Activated T-cell treated with anti-CD3 and anti-CD28 coated beads, Interleukin-2, amount 50 U/mL, for 72 hours (primary cell): ENCODE results near the gene PCK2. TPM values are rescaled to one million over a fixed set of nuclear protein-coding genes. Genes with fewer than 3 reads are reported as not detected.
A peak's percentile ranks its signal among the peaks of the same experiment; 100 is the strongest.
"Not testable (repeated sequence)": the region's sequence is repeated elsewhere in the genome, so short reads cannot be mapped to it uniquely, and the experiment has no call there.

Experiments used
- ATAC-seq, 2 donors: fragments of 150-1000 bp; cut with Tn5 transposase; replicated peaks in 1 of 2; 2 replicates each; pipeline ENCODE4 v1.10.0; 2021; ENCODE audit warnings: moderate library complexity in 2 of 2, mild to moderate bottlenecking in 1 of 2
- DNase-seq, 2 donors: peaks; one replicate each; pipeline ENCODE4 v3.0.0; 2021 to 2022; ENCODE audit warnings: mixed read lengths in 1 of 2
- H3K27ac Mint-ChIP-seq: one replicate; pipeline ENCODE4 v1.8.0; 2022; ENCODE audit warnings: mild to moderate bottlenecking, moderate library complexity, mixed read lengths
- H3K27me3 Mint-ChIP-seq: one replicate; pipeline ENCODE4 v1.8.0; 2022; ENCODE audit warnings: low read depth, mixed read lengths
- H3K36me3 Mint-ChIP-seq, 2 donors: one replicate each; pipeline ENCODE4 v1.8.0; 2022; ENCODE audit warnings: mixed read lengths in 2 of 2, mild to moderate bottlenecking in 1 of 2; ENCODE audit not compliant: insufficient read depth in 2 of 2
- H3K4me1 Mint-ChIP-seq: one replicate; pipeline ENCODE4 v1.8.0; 2022; ENCODE audit warnings: low read depth, mixed read lengths
- H3K4me3 Mint-ChIP-seq, 2 donors: one replicate each; pipeline ENCODE4 v1.8.0; 2022; ENCODE audit warnings: mild to moderate bottlenecking in 2 of 2, mixed read lengths in 2 of 2, moderate library complexity in 2 of 2
- H3K9me3 Mint-ChIP-seq, 2 donors: one replicate each; pipeline ENCODE4 v1.8.0; 2022; ENCODE audit warnings: mixed read lengths in 2 of 2
- total RNA-seq, 2 donors: library from RNA; stranded (reverse); gene quantifications; one replicate each; pipeline ENCODE4 v1.2.3, GENCODE V29; 2022

The PCK2 gene
- total RNA-seq, 2 donors from 2014 or later = 161 to 180 TPM

GRCh38 chr14:24098927-24099813 is 5.1 kb downstream of the PCK2 start:
- no peaks in the 10 kb centered on the region for H3K9me3 Mint-ChIP-seq
- H3K36me3 Mint-ChIP-seq = peaks cover 27 to 51% of the 10 kb centered on the region in 2 donors
- H3K27ac Mint-ChIP-seq = no peak overlapping the region
- no peak for DNase-seq
- H3K27me3 Mint-ChIP-seq = no peaks in the 10 kb centered on the region
- H3K4me1 Mint-ChIP-seq = peaks cover 16% of the 10 kb centered on the region
- no peak overlapping the region for H3K4me3 Mint-ChIP-seq
- no peak for ATAC-seq

- no peak overlapping the region for H3K4me3 Mint-ChIP-seq
- no peaks in the 10 kb centered on the region for H3K9me3 Mint-ChIP-seq
- H3K27ac Mint-ChIP-seq = peak overlapping the region; percentile 25
- no peaks in the 10 kb centered on the region for H3K27me3 Mint-ChIP-seq
- no peak for ATAC-seq
- H3K4me1 Mint-ChIP-seq = peaks cover 13% of the 10 kb centered on the region
- no peak for DNase-seq
- peaks cover 22 to 51% of the 10 kb centered on the region in 2 donors for H3K36me3 Mint-ChIP-seq
These were observed 6.3 kb downstream of the PCK2 start for GRCh38 chr14:24100197-24100981.

- H3K27ac Mint-ChIP-seq = peak overlapping the region; percentile 25
- peaks cover 8% of the 10 kb centered on the region for H3K4me1 Mint-ChIP-seq
- no peak for ATAC-seq
- no peaks in the 10 kb centered on the region for H3K9me3 Mint-ChIP-seq
- no peak for DNase-seq
- H3K4me3 Mint-ChIP-seq = no peak overlapping the region
- no peaks in the 10 kb centered on the region for H3K27me3 Mint-ChIP-seq
- H3K36me3 Mint-ChIP-seq = peaks cover 20 to 46% of the 10 kb centered on the region in 2 donors
These were observed 6.9 kb downstream of the PCK2 start for GRCh38 chr14:24100982-24101494.

- no peak for DNase-seq
- Mint-ChIP-seq H3K4me1 (no peaks in the 10 kb centered on the region), H3K27me3 (no peaks in the 10 kb centered on the region), H3K4me3 (no peak overlapping the region), H3K36me3 (peaks cover 12 to 37% of the 10 kb centered on the region in 2 donors), H3K27ac (no peak overlapping the region), H3K9me3 (no peaks in the 10 kb centered on the region)
- ATAC-seq = no peak
These were observed 8.4 kb downstream of the PCK2 start for GRCh38 chr14:24102357-24103048.

- no peak overlapping the region for H3K4me3 Mint-ChIP-seq
- H3K27me3 Mint-ChIP-seq = no peaks in the 10 kb centered on the region
- ATAC-seq (no peak), DNase-seq (no peak)
- H3K27ac Mint-ChIP-seq = no peak overlapping the region
- H3K9me3 Mint-ChIP-seq = no peaks in the 10 kb centered on the region
- peaks cover 12 to 32% of the 10 kb centered on the region in 2 donors for H3K36me3 Mint-ChIP-seq
- peaks cover 4% of the 10 kb centered on the region for H3K4me1 Mint-ChIP-seq
These were observed 9.3 kb downstream of the PCK2 start for GRCh38 chr14:24103451-24103850.

- DNase-seq, ATAC-seq, H3K4me3 Mint-ChIP-seq, H3K27me3 Mint-ChIP-seq, H3K9me3 Mint-ChIP-seq: not testable (repeated sequence)
- H3K4me1 Mint-ChIP-seq = peaks cover 19% of the 10 kb centered on the region
- peaks cover 9 to 27% of the 10 kb centered on the region in 2 donors for H3K36me3 Mint-ChIP-seq
- peak overlapping the region; percentile 81 for H3K27ac Mint-ChIP-seq
These were observed 11.6 kb downstream of the PCK2 start for GRCh38 chr14:24105609-24106239.

- Mint-ChIP-seq H3K27me3 (no peaks in the 10 kb centered on the region), H3K4me1 (peaks cover 19% of the 10 kb centered on the region), H3K36me3 (peaks cover 9 to 27% of the 10 kb centered on the region in 2 donors), H3K4me3 (no peak overlapping the region), H3K27ac (peak overlapping the region; percentile 22), H3K9me3 (no peaks in the 10 kb centered on the region)
- ATAC-seq (no peak), DNase-seq (no peak)
These were observed 12.7 kb downstream of the PCK2 start for GRCh38 chr14:24106672-24107271.

- H3K4me1 Mint-ChIP-seq = peaks cover 19% of the 10 kb centered on the region
- no peak for DNase-seq
- H3K27ac Mint-ChIP-seq = peak overlapping the region; percentile 87
- no peaks in the 10 kb centered on the region for H3K9me3 Mint-ChIP-seq
- H3K4me3 Mint-ChIP-seq = peak overlapping the region; percentile 24 to 30
- H3K27me3 Mint-ChIP-seq = no peaks in the 10 kb centered on the region
- peaks cover 6 to 15% of the 10 kb centered on the region in 2 donors for H3K36me3 Mint-ChIP-seq
- peak in 1 of 2 donors; percentile 37 for ATAC-seq
These were observed 14.3 kb downstream of the PCK2 start for GRCh38 chr14:24108336-24108874.

- ATAC-seq (no peak), DNase-seq (no peak)
- no peaks in the 10 kb centered on the region for H3K9me3 Mint-ChIP-seq
- no peaks in the 10 kb centered on the region for H3K27me3 Mint-ChIP-seq
- H3K4me1 Mint-ChIP-seq = peaks cover 20% of the 10 kb centered on the region
- peak overlapping the region; percentile 28 for H3K27ac Mint-ChIP-seq
- no peak overlapping the region for H3K4me3 Mint-ChIP-seq
- peaks cover under 1 to 1% of the 10 kb centered on the region in 2 donors for H3K36me3 Mint-ChIP-seq
These were observed 15.9 kb downstream of the PCK2 start for GRCh38 chr14:24110060-24110459.

- Mint-ChIP-seq H3K36me3 (peaks cover 5% of the 10 kb centered on the region in 2 donors), H3K9me3 (no peaks in the 10 kb centered on the region), H3K27ac (no peak overlapping the region), H3K4me1 (peaks cover 24% of the 10 kb centered on the region), H3K27me3 (no peaks in the 10 kb centered on the region), H3K4me3 (no peak overlapping the region)
- no peak for DNase-seq
- no peak for ATAC-seq
These were observed 16.4 kb downstream of the PCK2 start for GRCh38 chr14:24110523-24110922.

- peaks cover 9 to 22% of the 10 kb centered on the region in 2 donors for H3K36me3 Mint-ChIP-seq
- ATAC-seq (no peak), DNase-seq (no peak)
- H3K27me3 Mint-ChIP-seq = no peaks in the 10 kb centered on the region
- H3K9me3 Mint-ChIP-seq = no peaks in the 10 kb centered on the region
- H3K4me3 Mint-ChIP-seq = peak overlapping the region; percentile 98 to 100
- peaks cover 35% of the 10 kb centered on the region for H3K4me1 Mint-ChIP-seq
- H3K27ac Mint-ChIP-seq = peak overlapping the region; percentile 94
These were observed 19.3 kb downstream of the PCK2 start for GRCh38 chr14:24113379-24113800.
